ENCODE results near the gene ETNK1.

The ETNK1 gene

DNA sequence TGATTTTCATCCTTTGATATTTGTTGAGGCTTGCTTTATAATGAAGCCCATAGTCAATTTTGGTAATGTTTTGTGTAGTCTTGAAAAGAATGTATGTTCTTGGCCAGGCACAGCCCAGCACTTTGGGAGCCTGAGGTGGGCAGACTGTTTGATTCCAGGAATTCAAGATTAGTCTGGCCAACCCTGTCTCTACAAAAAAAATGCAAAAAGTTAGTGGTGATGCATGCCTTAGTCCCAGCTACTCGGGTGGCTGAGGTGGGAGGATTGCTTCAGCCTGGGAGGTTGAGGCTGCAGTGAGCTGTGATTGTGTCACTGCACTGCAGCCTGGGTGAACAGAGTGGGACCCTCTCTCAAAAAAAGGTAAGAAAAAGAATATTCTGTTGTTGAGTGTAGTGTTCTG, 10.8 kb downstream of the ETNK1 start:
- no peak for DNase-seq

DNA sequence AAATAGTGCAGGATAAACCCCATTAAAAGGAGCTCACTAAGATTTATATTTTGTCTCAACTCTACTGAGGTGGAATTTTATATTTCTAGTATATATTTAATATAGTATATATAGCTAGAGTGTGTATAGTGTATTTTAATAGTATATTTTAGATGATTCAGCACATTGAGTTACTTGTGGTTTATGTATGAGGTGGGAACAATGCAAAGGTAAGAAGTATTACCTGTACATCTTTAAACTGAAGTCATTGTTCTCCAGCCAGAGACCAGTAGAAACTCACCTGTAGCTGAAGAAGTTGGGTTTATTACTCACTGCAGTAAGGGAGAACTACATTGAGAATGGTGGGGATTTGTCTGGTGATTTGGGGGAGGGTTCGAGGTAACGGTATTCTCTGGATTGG, 15.9 kb downstream of the ETNK1 start:
- no peak for DNase-seq

DNA sequence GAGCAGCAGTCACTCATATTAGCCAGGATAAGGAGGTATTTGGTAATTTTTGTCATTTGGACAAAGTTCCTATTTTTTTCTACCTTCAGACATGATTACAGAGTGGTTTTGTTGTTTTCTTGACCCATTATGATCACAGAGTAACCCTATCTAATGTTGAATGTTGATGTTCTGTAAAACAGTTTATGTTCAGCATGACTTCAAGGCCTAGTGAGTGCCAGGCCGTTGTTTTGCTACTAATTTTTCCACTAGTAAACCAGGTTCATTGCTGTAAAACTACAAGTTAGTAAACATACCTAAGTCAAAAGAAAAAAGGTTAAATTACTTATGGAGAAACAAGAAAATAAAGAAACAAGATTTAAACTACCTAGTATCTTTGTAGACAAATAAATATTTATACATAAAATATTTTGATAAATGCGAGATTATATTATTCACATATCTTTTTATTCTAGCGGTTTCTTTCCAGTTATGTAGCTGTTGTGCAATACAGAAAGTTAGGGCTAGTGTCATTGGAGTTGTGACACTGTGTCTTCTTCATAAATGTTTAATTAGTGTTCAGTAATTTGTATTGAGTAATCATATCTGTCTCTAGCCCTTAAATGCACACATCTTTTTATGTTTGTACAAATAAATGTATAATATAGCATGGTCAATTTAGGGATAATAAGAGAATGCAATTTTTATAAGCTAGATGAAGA, 16.5 kb downstream of the ETNK1 start:
- no peak for DNase-seq

DNA sequence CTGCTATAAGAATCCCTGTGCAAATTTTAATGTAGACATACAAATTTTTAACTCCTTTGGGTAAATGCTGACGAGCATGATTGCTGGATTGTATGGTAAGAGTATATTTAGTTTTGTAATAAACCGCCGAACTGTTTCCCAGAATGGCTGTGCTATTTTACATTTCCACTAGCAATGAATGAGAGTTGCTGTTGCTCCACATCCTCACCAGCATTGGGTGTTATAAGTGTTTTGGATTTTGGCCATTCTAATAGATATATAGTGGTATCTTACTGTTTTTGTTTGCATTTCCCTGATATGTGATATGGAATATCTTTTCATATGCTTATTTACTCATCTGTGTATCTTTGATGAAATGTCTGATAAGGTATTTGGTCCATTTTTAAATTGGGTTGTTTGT, 23.7 kb downstream of the ETNK1 start:
- DNase-seq = no peak

DNA sequence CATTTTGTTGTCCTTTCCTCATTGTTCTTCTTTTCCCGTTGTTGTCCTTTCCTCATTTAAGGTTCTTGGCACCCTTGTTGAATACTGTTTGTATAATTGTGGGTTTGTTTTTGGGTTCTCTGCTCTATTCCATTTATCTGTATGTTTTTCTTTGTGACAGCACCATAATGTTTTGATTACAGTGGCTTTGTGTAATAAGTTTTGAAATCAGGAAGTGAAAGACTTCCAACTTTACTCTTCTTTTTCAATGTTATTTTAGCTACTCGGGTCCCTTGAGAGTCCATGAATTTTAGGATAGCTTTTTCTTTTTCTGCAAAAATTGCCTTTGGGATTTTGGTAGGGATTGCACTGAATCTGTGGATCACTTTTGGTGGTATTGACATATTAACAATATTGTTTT, 28.1 kb downstream of the ETNK1 start:
- no peak for DNase-seq

DNA sequence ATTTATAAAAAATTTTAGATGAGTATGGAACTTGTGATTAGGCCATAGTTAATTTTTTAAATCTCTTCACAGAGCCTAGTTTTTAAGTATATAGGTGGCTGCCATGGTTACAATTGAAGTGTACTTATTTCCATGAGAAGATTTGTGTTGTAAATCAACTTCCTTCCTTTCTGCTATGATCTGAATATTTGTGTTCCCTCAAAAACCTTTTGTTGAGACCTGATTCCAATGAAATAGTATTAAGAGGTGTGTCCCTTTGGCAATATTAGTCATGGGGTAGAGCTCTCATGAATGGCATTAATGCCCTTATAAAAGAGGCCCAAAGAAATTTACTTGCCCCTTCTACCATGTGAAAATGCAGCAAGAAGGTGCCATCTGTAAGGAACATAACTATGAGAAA, 28.8 kb downstream of the ETNK1 start:
- no peak for DNase-seq

DNA sequence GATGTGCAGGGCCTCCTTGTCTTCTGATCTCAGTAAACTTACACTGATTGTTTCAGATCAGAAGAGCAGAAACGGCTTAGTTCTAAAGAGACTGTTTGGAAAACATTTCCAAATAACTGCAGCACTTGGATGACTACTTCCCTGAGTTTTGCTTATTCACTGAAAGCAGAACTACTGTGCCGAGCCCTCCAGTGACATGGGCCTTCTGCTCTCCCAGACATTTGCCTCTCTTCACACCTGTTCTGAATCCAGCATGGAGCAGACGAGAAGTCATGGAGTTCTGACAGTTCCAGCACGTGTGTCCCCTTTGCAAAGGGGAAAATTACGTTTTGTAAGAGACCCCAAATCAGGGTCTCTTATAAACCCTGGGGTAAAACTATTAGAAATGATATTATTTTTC, 31.4 kb downstream of the ETNK1 start:
- no peak for DNase-seq

DNA sequence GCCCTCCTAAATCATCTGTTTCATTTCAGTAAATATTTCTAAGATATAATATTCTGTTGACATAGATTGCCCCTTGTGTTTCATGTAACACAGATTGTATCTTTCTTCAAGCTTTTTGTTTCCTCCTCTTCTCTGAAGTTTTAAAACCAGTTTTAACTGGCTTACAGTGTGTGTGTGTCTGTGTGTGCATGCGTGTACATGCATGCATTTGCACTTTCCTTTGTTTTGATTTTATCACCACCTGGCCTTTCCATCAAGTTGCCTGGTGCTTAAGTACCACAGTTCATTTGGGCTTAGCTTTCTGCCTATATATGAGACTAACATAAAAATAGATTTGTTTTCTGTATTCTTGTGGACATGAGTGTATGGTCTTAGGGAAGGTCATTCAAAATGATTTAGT, 31.9 kb downstream of the ETNK1 start:
- no peak for DNase-seq

DNA sequence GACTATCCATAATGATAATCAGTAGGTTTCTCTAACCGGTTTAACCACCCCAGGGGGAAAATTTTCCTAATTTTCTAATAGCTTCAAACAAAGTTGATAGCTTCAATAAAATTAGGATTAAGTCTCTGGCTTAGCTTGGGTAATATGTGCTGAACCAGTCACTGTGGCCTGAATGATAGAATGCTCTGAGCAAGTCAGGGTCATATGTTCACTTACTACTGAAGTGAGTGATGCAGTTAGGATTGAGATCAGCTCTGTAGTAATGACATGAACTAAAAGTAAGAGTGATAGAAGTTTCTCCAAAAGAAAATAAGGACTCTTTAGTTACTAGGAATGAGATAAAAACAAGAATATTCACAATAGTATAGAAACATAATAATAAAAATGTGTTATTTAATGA, 32.6 kb downstream of the ETNK1 start:
- no peak for DNase-seq

DNA sequence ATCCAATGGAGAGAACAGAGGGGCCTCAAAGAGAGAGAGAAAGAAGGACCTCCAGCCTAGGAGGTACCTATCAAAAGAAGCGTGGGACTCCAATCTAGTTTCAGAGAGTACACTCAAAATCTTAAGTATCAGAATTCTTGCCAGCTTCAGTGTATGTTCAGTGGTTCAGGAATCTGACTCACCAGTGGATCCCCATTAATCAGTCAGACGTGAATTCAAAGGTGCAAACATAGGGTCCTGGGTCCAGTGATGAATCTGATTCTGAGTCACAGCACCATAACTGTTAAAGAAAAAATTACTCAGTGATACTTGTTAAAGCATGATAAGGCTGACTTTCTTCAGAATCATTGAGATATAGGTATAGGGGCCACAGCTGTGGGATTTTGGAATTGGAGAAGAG, 33.2 kb downstream of the ETNK1 start:
- DNase-seq = no peak

DNA sequence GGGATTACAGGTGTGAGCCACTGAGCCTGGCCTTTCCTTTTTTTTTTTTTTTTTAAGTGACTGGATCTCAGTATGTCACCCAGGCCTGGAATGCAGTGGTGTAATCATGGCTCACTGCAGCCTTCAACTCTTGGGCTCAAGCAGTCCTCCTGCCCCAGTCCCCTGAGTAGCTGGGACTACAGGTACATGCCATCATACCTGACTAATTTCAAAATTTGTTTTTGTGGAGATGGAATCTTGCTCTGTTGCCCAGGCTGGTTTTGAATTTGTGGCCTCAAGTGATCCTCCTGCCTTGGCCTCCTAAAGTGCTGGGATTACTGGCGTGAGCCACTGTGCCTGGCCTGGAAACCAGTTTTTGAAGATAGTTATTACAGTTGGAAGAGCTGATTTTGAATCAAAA, 37.4 kb downstream of the ETNK1 start:
- DNase-seq = no peak

DNA sequence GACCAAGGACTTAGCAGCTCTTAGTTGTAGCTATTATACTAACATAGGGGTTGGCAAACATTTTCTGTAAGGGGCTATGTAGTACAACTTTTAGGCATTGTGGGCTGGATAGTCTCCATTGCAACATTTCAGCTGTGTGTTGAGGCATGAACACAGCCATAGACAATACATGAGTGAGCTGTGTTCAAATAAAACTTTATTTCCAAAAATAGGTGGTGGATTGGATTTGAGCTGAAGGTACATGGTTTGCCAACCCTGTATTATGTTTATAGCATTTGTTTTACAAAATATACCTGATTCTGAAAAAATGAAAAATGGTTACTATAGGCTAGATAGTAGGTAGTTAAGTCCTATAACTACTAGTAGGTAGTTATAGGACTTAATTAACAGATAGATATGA, 40.5 kb downstream of the ETNK1 start:
- DNase-seq = no peak

DNA sequence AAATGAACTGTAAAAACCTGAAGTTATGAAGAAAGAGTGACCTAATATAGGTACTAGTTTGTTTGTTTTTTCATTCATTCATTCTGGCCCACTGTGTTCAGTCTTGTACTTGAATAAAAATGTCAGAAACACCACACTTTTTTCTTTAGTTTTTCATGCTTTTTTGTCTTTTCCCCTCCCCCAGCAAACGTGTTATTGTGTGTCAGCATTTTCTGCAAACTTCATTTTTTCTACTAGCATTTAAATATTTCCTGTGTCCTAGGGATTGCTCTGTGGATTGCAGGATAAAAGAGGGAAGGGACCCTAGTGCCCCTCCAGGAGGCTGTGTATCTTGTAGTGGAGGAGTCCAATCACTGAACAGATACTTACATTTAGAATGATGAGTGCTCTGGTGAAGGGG, 42.2 kb downstream of the ETNK1 start:
- DNase-seq = no peak

DNA sequence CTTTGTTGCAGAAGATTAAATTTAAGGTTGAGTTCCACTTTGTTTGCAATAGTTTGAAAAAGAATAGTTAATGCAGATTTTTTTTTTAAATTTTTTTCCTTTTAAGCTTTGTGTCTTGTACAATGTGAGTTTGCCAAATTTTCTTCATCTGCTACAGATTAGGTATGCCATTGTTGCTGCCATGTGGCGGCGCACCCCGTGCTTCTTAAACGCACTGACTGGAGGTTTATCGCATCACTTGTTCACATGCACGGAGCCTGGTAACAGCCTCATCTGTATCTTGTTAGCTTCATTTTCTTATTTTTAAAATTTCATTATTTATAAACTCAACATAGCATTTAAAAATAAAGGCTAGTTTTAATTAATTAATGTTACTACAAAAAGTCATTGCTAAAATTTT, 43.5 kb downstream of the ETNK1 start:
- no peak for DNase-seq

DNA sequence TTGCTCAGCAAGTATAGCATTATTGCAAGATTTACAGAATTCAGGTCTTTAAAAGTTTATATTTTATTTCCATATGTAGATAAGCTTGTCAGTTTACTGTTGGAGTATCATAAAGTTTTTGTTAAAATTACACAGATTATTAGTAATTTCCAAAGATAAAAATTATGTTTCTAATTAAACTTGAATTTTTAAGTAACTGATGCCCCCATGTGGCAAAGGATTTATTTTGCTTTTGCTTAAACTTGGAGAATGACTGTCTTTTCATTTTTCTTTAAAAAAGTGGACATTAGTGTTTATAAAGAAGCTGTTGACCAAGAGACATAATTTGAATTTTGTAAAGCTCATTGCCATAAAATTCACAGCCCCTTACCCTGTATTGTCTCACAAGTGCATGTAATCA, 45.8 kb downstream of the ETNK1 start:
- DNase-seq = no peak

DNA sequence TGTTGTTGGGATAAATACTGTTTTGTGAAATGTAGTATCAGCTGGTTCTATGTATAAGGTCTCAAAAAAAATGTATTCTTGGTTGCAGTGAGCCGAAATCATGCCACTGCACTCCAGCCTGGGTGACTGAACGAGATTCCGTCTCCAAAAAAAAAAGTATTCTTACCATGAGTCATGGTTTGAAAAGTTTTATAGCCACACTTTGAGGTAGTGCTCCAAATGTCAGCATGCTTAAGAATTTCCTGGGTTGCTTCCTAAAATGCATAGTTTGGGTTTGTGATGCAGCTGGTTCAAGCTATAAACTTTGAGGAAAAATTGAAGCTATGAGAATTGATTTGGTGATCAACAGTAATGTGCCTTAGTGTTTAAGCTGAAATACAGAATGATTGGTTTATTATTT, 48.0 kb downstream of the ETNK1 start:
- DNase-seq = no peak

DNA sequence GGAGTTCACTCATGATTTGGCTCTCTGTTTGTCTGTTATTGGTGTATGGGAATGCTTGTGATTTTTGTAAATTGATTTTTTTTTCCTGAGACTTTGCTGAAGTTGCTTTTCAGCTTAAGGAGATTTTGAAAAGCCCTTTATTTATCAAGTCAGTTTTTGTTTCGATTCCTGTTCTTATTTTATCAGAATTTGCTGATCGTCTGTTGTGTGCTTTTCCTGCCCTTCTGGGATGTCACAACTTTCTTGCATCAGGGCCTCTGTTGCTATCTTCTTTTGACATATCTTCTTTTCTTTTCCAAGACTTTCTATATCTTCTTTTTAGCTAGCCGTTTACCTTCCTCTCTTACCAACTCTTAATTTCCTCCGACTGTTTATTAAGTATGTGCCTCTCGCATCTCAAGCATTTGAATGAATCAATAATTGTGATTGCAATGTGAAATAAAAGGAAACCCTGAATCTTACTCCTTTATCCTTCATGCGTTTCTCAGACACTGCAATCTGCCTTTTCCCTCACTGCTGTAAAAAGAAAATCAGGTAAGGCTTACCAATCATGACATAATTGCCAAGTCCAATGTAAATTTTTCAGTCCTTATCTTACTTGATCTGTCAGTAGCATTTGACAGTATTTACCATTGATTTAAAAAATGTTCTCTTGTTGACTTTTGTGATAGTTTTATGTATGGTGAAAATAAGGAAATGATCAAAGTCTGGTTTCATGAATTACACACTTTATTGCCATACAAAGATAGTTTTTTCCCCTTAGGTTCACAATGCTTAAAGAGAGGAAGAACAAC, 53.0 kb downstream of the ETNK1 start:
- DNase-seq = no peak

DNA sequence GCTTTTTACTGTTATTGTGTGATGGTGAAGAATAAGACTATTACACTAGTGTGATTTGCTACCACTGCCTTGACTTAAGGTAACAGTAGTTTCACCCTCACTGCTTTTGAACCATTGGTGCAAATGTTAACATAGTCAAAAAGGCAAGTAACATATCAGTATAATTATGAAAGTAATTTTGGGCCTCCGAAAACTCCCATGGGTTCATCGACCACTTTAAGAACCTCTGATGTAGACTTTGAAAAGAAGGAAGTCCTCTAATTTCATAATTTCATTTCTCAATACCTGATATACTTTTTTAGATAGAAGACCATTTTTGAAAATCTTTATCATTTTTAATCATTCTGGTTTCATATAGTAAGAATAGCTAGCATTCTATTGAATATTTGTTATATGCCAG, 57.7 kb downstream of the ETNK1 start:
- no peak for DNase-seq

DNA sequence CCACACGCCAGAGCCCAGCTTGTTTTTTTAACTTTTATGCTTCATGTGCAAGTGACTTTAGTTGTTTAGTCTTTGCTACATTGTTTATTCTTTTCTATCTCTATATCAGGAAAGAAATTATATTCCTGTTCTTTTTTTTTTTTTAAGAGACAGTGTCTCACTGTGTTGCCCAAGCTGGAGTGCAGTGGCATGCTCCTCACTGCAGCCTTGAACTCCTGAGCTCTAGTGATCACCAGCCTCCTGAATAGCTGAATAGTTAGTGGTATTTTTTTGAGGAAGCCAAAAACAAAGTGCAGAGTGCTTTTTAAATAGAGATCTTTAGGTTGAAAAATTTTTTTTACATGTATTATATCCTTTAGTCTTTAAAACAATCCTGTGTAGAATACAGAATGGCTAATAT, 58.2 kb downstream of the ETNK1 start:
- DNase-seq = no peak

DNA sequence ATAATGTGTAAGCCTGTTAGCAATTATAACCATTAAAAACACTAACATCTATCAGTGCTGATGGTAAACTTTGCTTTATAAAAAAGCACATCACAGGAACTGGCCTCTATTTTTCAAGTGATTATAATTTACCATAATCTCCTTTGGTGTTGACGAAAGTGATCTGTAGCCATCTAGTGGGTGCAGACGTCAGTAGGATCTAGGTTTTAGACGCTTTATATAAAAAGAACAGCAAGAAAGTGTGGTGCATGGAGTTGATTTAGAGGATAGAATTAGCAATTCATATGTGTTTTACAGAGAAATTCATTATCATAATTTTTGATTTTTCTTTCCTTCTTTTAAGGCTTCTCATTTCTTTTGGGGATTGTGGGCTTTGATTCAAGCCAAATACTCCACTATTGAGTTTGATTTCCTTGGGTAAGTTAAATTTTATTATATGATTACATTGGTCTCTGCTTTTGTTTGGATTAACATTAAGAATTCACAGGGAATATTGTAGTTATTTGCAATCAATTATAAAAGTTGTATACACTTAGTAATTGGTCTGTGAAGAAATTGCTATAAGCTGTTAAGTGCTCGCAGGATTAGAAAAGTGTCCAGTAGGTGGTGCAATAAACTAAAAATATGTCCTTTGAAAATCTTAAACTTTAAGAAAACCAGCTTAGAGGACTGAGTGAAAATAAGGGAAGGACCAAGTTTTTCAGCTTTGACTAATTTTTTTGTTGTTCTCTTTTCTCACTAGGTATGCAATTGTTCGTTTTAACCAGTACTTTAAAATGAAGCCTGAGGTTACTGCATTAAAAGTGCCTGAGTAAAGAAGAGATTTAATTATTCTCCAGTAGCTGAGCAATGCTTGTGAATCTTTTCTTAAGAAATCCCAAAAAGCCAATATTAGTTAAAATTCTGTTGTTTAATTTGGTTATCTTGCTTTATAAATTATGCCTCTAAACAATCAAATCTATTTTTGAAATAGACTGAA, 59.5 kb downstream of the ETNK1 start:
- DNase-seq = no peak

DNA sequence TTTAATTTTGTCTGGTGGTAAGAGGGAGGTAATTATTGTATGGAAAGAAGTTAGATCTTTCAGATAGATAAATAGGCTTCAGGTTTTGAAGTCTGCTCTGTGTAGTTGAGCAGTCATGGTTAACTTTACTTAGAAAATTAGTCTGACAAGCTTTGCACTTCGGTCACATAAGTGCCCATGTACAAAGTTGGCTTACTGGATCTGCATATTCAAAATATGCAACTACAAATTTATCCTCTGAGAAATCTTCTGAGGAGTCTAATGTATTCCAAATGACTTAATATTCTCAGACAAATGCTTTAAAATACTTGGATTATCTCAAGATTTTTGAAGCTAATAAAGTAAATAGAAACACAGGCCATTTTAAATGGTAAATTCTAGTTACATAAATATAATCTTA, 61.2 kb downstream of the ETNK1 start:
- no peak for DNase-seq

DNA sequence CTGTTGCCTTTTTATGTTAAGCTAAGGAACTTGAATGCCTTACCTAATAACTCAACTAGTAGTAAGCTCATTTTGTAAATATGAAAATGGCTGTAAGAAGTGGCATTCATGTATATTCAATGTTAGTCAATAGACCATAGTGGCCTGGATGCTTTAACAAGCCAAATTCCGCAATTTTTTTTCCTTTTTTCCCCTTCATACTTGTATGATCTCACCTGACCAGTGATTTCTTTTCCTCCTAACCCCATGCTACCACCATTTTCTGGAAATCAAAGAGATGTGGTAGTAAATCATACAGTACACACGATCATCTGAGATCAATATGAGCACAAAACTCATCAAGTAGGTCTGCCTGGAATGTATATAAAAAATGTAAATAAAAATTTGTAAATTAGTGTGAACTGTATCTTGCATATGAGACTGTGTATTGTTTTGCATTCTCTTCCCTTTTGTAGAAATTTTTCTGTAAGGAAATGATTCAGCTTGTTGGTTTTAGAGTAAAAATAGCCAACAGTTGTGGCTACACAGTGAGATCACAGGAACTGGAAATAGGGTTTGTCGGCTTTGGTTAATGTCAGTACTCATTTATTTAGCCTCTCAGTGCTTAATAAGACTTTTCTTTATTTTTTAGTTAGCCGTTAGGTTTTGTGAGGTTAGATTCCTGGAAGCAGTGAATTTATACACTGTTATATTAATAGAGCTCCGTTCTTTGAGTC, 62.5 kb downstream of the ETNK1 start:
- no peak for DNase-seq

DNA sequence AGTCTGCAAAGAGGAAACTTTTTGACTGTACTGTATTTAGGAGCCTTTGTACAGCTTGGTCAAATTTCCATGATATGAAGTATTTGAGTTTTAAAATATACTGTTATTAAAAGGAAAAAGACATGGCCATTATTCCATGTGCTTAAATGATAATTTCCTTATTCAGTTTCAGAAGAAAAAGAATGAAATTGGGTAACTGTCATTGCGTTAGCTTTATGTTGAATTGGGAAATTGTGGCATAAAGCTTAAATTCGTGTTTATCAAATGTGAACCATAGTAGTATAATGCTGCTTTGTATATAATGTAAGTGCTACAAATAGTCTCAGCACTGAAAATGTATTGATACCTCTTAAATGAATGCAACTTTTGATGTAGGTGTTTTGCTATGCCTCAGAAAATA, 64.9 kb downstream of the ETNK1 start:
- DNase-seq = no peak

Data from activated CD8-positive, alpha-beta memory T cell treated with anti-CD3 and anti-CD28 coated beads for 24 hours (primary cell).